ENCODE measurements around the gene FCGR2B.

Gene FCGR2B

GRCh38 chr1:161621181-161622000 lies 41.6 kb upstream of the FCGR2B start (continued):
- TF ChIP-seq, protein P1, sequence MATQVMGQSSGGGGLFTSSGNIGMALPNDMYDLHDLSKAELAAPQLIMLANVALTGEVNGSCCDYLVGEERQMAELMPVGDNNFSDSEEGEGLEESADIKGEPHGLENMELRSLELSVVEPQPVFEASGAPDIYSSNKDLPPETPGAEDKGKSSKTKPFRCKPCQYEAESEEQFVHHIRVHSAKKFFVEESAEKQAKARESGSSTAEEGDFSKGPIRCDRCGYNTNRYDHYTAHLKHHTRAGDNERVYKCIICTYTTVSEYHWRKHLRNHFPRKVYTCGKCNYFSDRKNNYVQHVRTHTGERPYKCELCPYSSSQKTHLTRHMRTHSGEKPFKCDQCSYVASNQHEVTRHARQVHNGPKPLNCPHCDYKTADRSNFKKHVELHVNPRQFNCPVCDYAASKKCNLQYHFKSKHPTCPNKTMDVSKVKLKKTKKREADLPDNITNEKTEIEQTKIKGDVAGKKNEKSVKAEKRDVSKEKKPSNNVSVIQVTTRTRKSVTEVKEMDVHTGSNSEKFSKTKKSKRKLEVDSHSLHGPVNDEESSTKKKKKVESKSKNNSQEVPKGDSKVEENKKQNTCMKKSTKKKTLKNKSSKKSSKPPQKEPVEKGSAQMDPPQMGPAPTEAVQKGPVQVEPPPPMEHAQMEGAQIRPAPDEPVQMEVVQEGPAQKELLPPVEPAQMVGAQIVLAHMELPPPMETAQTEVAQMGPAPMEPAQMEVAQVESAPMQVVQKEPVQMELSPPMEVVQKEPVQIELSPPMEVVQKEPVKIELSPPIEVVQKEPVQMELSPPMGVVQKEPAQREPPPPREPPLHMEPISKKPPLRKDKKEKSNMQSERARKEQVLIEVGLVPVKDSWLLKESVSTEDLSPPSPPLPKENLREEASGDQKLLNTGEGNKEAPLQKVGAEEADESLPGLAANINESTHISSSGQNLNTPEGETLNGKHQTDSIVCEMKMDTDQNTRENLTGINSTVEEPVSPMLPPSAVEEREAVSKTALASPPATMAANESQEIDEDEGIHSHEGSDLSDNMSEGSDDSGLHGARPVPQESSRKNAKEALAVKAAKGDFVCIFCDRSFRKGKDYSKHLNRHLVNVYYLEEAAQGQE (tag by site-specific recombination; IDR thresholded peaks at IDR 0.05), result peak; percentile 29; the same call in 1 of the 2 replicates
- TF ChIP-seq KLF1 (tag by site-specific recombination; IDR thresholded peaks at IDR 0.05) (peak; percentile 56), ZNF184 (tag by site-specific recombination; IDR thresholded peaks at IDR 0.05) (peak; percentile 52; the same call in 1 of the 2 replicates), ZNF324 (tag by site-specific recombination; IDR thresholded peaks at IDR 0.05) (0 out of 2 replicates have a peak, but pooled peaks have one; percentile 35), KLF10 (tag by site-specific recombination; IDR thresholded peaks at IDR 0.05) (peak; percentile 56; the same call in 1 of the 2 replicates), ZNF76 (tag by site-specific recombination; IDR thresholded peaks at IDR 0.05; ENCODE audit: borderline replicate concordance, low read depth) (0 out of 2 replicates have a peak, but pooled peaks have one; percentile 32), ZBTB17 (tag by site-specific recombination; IDR thresholded peaks at IDR 0.05) (peak; percentile 96), ZNF362 (tag by site-specific recombination; IDR thresholded peaks at IDR 0.05) (peak; percentile 88), KLF8 (tag by site-specific recombination; IDR thresholded peaks at IDR 0.05) (peak; percentile 48; the same call in 1 of the 2 replicates), SP7 (tag by site-specific recombination; IDR thresholded peaks at IDR 0.05) (peak; percentile 70), ZNF2 (tag by site-specific recombination; IDR thresholded peaks at IDR 0.05) (peak; percentile 77), SP3 (tag by site-specific recombination; IDR thresholded peaks at IDR 0.05) (0 out of 2 replicates have a peak, but pooled peaks have one; percentile 26), ZNF394 (tag by site-specific recombination; IDR thresholded peaks at IDR 0.05; ENCODE audit: borderline replicate concordance) (0 out of 2 replicates have a peak, but pooled peaks have one; percentile 16), ZNF561 (tag by site-specific recombination; IDR thresholded peaks at IDR 0.05; ENCODE audit: borderline replicate concordance) (peak; percentile 73), GLIS1 (tag by site-specific recombination; IDR thresholded peaks at IDR 0.05) (peak; percentile 11; the same call in 1 of the 2 replicates), ZNF335 (tag by site-specific recombination; conservative IDR thresholded peaks at IDR 0.05) (peak; percentile 42), ZSCAN30 (tag by site-specific recombination; IDR thresholded peaks at IDR 0.05) (peak; percentile 61), ZFP37 (tag by site-specific recombination; IDR thresholded peaks at IDR 0.05) (0 out of 2 replicates have a peak, but pooled peaks have one; percentile 68), ZNF629 (tag by site-specific recombination; IDR thresholded peaks at IDR 0.05) (peak; percentile 79), PRDM1 (tag by site-specific recombination; IDR thresholded peaks at IDR 0.05) (0 out of 2 replicates have a peak, but pooled peaks have one; percentile 22), ZNF24 (tag by site-specific recombination; IDR thresholded peaks at IDR 0.05) (peak; percentile 71; the same call in 1 of the 2 replicates), ZEB2 (tag by site-specific recombination; IDR thresholded peaks at IDR 0.05) (peak; percentile 76), MZF1 (tag by site-specific recombination; IDR thresholded peaks at IDR 0.05; ENCODE audit: borderline replicate concordance) (peak; percentile 62; the same call in 1 of the 2 replicates), ZBTB6 (tag by site-specific recombination; IDR thresholded peaks at IDR 0.05) (peak; percentile 66; the same call in 1 of the 2 replicates), ZFP69B (tag by site-specific recombination; IDR thresholded peaks at IDR 0.05) (peak; percentile 32; the same call in 1 of the 2 replicates), ZNF639 (tag by site-specific recombination; IDR thresholded peaks at IDR 0.05) (0 out of 2 replicates have a peak, but pooled peaks have one; percentile 20), IKZF3 (tag by site-specific recombination; IDR thresholded peaks at IDR 0.05) (0 out of 2 replicates have a peak, but pooled peaks have one; percentile 18), ZNF660 (tag by site-specific recombination; IDR thresholded peaks at IDR 0.05) (peak; percentile 96), ZNF366 (tag by site-specific recombination; conservative IDR thresholded peaks at IDR 0.05) (peak; percentile 49)
- TF ChIP-seq, protein P2, sequence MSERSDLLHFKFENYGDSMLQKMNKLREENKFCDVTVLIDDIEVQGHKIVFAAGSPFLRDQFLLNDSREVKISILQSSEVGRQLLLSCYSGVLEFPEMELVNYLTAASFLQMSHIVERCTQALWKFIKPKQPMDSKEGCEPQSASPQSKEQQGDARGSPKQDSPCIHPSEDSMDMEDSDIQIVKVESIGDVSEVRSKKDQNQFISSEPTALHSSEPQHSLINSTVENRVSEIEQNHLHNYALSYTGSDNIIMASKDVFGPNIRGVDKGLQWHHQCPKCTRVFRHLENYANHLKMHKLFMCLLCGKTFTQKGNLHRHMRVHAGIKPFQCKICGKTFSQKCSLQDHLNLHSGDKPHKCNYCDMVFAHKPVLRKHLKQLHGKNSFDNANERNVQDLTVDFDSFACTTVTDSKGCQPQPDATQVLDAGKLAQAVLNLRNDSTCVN (tag by site-specific recombination; optimal IDR thresholded peaks at IDR 0.05), result peak; percentile 43

Data from HEK293 (cell line).